GM12878 (cell line): ENCODE data around the gene MYOM1. TPM values are rescaled to one million over a fixed set of nuclear protein-coding genes. Genes with fewer than 3 reads are reported as not detected.

ENCODE experiments used
- ATAC-seq: fragments of 200-7000 bp; cut with Tn5 transposase; 3 replicates; pipeline ENCODE4 v1.9.1; 2020; ENCODE audit warnings: mild to moderate bottlenecking, moderate library complexity
- BruUV-seq: library from RNA; stranded (reverse); fragments of 400-500 nt; replicated peaks from 2 replicates; lab custom pipeline; 2021; lab: Mats Ljungman, UMichigan
- CTCF ChIA-PET: fragments of 300-600 bp; sonication (Branson Sonifier 250); formaldehyde crosslinking; extraction: SDS; loops from one replicate; lab custom pipeline; 2021; ENCODE audit warnings: inconsistent platforms; lab: Yijun Ruan, JAX
- POLR2A ChIA-PET: fragments of 350-600 bp; formaldehyde crosslinking; extraction: SDS; loops from one replicate; lab custom pipeline; 2021; ENCODE audit warnings: inconsistent platforms; lab: Charles Lee
- RAD21 ChIA-PET: fragments of 300-600 bp; sonication (Branson Sonifier 250); formaldehyde crosslinking; loops from one replicate; lab custom pipeline; 2023; ENCODE audit warnings: antibody characterized with exemption; ENCODE audit not compliant: unreplicated experiment; lab: Charles Lee
- SMC1A ChIA-PET: fragments of 300-600 bp; sonication (Branson Sonifier 250); formaldehyde crosslinking; loops from one replicate; lab custom pipeline; 2023; ENCODE audit not compliant: unreplicated experiment, uncharacterized antibody; lab: Charles Lee
- DNase-seq: peaks from one replicate; pipeline ENCODE4 v3.0.0-alpha.2; 2011; ENCODE audit warnings: low read depth, low spot score
- FAIRE-seq: peaks from 3 replicates; lab custom pipeline; 2011; peaks lifted over from hg19 to GRCh38; lab: Jason Lieb, UNC
- H2AFZ ChIP-seq: 2 replicates; pipeline ENCODE4 v1.6.0; 2011; ENCODE audit warnings: low read depth, low read length, control low read depth; ENCODE audit not compliant: control insufficient read depth
- H3K27ac ChIP-seq: 2 replicates; pipeline ENCODE4 v1.5.1; 2011; ENCODE audit warnings: control low read depth; ENCODE audit not compliant: control insufficient read depth, insufficient read depth
- H3K27me3 ChIP-seq, 2 experiments: replicated peaks in 1 of 2; 2 replicates each; pipeline versions ENCODE4 v1.6.0 to v1.6.1; 2011; ENCODE audit warnings: low read length in 1 of 2; ENCODE audit not compliant: control insufficient read depth in 2 of 2, insufficient read depth in 2 of 2
- H3K36me3 ChIP-seq, 2 experiments: 2 replicates each; pipeline ENCODE4 v1.5.1; 2011; ENCODE audit warnings: low read length in 1 of 2; ENCODE audit not compliant: control insufficient read depth in 2 of 2, insufficient read depth in 2 of 2
- H3K4me1 ChIP-seq: 2 replicates; pipeline ENCODE4 v1.6.1; 2011; ENCODE audit warnings: mild to moderate bottlenecking, low read length, moderate library complexity, mixed read lengths; ENCODE audit not compliant: control insufficient read depth, insufficient read depth
- H3K4me2 ChIP-seq: 2 replicates; pipeline ENCODE4 v1.6.0; 2011; ENCODE audit warnings: control low read depth; ENCODE audit not compliant: control insufficient read depth, insufficient read depth
- H3K4me3 ChIP-seq: fragments of 200-600 bp; sonication (generic); 2 replicates; pipeline ENCODE4 v1.5.1; 2016
- H3K79me2 ChIP-seq: 2 replicates; pipeline ENCODE4 v1.6.0; 2011; ENCODE audit warnings: low read length; ENCODE audit not compliant: control insufficient read depth, insufficient read depth
- H3K9ac ChIP-seq: 2 replicates; pipeline ENCODE4 v1.8.0; 2011; ENCODE audit warnings: low read length, control low read depth, mixed read lengths; ENCODE audit not compliant: control insufficient read depth, insufficient read depth
- H3K9me3 ChIP-seq: replicated peaks from 3 replicates; pipeline ENCODE4 v1.5.1; 2011; ENCODE audit warnings: mild to moderate bottlenecking, low read length; ENCODE audit not compliant: control insufficient read depth, insufficient read depth
- H4K20me1 ChIP-seq: 2 replicates; pipeline ENCODE4 v1.6.0; 2011; ENCODE audit not compliant: control insufficient read depth, insufficient read depth
- CREB1 ChIP-seq: IDR thresholded peaks from 2 replicates; pipeline ENCODE4 v1.6.1; 2012; ENCODE audit warnings: low read depth, mild to moderate bottlenecking, inconsistent platforms
- CREM ChIP-seq: IDR thresholded peaks from 2 replicates; pipeline ENCODE4 v1.6.1; 2014; ENCODE audit warnings: antibody characterized with exemption, low read depth
- DPF2 ChIP-seq: fragments of 450-650 bp; IDR thresholded peaks from 2 replicates; pipeline ENCODE4 v1.6.1; 2017; ENCODE audit warnings: mild to moderate bottlenecking
- FOXM1 ChIP-seq: IDR thresholded peaks from 2 replicates; pipeline ENCODE4 v1.6.1; 2012; ENCODE audit warnings: low read depth, mild to moderate bottlenecking, inconsistent platforms, low read length, moderate library complexity
- GABPA ChIP-seq: IDR thresholded peaks from 2 replicates; pipeline ENCODE4 v1.6.1; 2014; ENCODE audit warnings: antibody characterized with exemption, low read depth, mild to moderate bottlenecking, inconsistent platforms
- JUND ChIP-seq: IDR thresholded peaks from 2 replicates; pipeline ENCODE4 v1.6.1; 2012; ENCODE audit warnings: low read depth, mild to moderate bottlenecking, low read length, improper control_type of control experiment, moderate library complexity
- MEF2A ChIP-seq: IDR thresholded peaks from 2 replicates; pipeline ENCODE4 v1.6.1; 2011; ENCODE audit warnings: low read depth, mild to moderate bottlenecking, low read length, moderate library complexity; ENCODE audit not compliant: insufficient read depth
- NFYB ChIP-seq: IDR thresholded peaks from 2 replicates; pipeline ENCODE4 v1.6.1; 2011; ENCODE audit warnings: low read depth, mild to moderate bottlenecking, low read length, improper control_type of control experiment, moderate library complexity; ENCODE audit not compliant: insufficient read depth
- POLR2AphosphoS5 ChIP-seq: IDR thresholded peaks from 2 replicates; pipeline ENCODE4 v1.6.1; 2011; ENCODE audit warnings: mild to moderate bottlenecking, low read length, inconsistent platforms
- WGBS: methylation state at CpG from one replicate; pipeline ENCODE4 v1.1.6; 2016; ENCODE audit warnings: low lambda C conversion rate; ENCODE audit not compliant: insufficient replicate concordance, insufficient coverage; ENCODE audit errors: missing lambda C conversion rate; 5-methylcytosine and 5-hydroxymethylcytosine counted together
- in situ Hi-C: fragments of 300-500 bp; cut with MboI; formaldehyde crosslinking; loops from 9 replicates; pipeline ENCODE4 v1.14.3; 2018; ENCODE audit warnings: mixed read lengths
- intact Hi-C: fragments of 100-400 bp; cut with micrococcal nuclease; formaldehyde crosslinking; loops from one replicate; pipeline ENCODE4 v1.14.2; 2022; ENCODE audit not compliant: unreplicated experiment
- polyA plus RNA-seq, 11 experiments: library from polyadenylated mRNA; depleted of rRNA in 4 of 11; unstranded in 6 of 11; stranded (reverse) in 5 of 11; fragments of >200 nt; fragmentation: Nextera tagmentation in 4 of 11; fragmentation: Illumina TruSeq in 1 of 11; extraction: Ambion mirVana in 4 of 11; extraction: Trizol in 1 of 11; gene quantifications; 1 replicate in 1 of 11; 2 replicates in 10 of 11; pipeline versions ENCODE4 v1.2.1 to v1.2.3, GENCODE V29; 2011 to 2016; ENCODE audit warnings: inconsistent platforms in 2 of 11, missing spikeins in 2 of 11, low read depth in 1 of 11
- total RNA-seq, 4 experiments: library from RNA; depleted of rRNA in 3 of 4; stranded (reverse); fragments of >200 nt in 3 of 4; fragmentation: Illumina TruSeq in 1 of 4; extraction: Trizol in 1 of 4; gene quantifications; 2 replicates each; pipeline versions ENCODE4 v1.2.1 to v1.2.3, GENCODE V29; 2013 to 2021
- TF ChIP-seq, protein P1 (sequence below): fragments of 450-650 bp; IDR thresholded peaks from 2 replicates; pipeline ENCODE4 v1.6.1; 2018; ENCODE audit warnings: borderline replicate concordance, mild to moderate bottlenecking; ENCODE audit not compliant: partially characterized antibody
- TF ChIP-seq, protein P2 (sequence below): fragments of 150-350 bp; IDR thresholded peaks from 2 replicates; pipeline ENCODE4 v1.6.1; 2014; ENCODE audit warnings: mild to moderate bottlenecking, low read depth, low read length
- TF ChIP-seq, protein P3 (sequence below): IDR thresholded peaks from 2 replicates; pipeline ENCODE4 v1.6.1; 2012; ENCODE audit warnings: mild to moderate bottlenecking, low read depth, low read length

The MYOM1 gene
- total and polyA plus RNA-seq, 10 of the 15 experiments (the other 5 are each of a cell fraction or from before 2014, with no cell fraction given) = 0.06 to 1.0 (median 0.57) TPM

DNA sequence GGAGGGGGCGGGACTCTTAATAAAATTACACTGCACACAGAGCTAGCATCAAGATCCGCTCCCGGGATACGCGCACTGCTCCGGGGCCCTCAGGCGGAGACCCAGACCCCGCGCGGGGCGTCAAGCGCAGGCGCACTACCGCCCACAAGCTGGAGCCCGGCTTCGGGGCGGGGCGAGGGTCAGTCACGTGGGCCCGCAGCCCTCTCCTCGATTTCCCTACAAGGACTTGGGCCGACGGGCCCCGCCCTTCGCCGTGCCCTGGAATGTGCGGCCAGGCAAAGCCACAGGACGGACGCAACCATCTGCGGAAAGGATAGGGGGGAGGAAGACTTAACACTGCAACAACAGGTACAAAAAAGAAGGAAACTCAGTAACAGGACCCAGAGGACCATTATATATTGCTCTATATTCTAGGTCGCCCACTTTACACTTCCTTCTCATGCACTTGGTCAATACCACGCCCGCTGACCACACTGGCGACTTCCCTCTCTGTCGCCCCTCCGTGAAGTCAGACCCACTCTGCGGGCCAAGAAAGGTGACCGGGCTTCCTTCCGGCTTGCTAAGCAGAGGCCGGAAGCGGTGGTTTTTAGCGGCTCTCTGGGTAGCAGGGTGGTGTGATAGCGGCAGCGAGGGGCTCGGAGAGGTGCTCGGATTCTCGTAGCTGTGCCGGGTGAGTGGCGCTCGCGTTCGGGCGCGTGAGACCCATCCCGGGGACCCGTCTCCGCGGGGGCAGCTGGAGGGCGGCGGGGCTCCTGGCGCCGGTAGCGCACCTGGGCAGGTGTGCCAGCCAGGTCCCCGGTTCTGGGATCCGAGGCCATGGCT lies 27.7 kb upstream of the MYOM1 start, which contains the start of gene MYL12A:
Gene MYL12A (plus strand): TSS at position 562 of the 822 bp plus-strand sequence. CDS start 5,447 bp downstream, outside the sequence.
- peaks cover 81% of the 10 kb centered on the region for H3K79me2 ChIP-seq
- DNase-seq = peak; percentile 98
- H3K4me2 ChIP-seq = peak within 1 kb of the TSS; percentile 94
- H3K36me3 ChIP-seq = peaks cover 0 to 2% of the 10 kb centered on the region in 2 experiments; a peak in 2 of 4 replicates
- under 1% methylated on average over 49 of the region's 65 CpGs for WGBS
- peak; percentile 79 for ATAC-seq
- ChIA-PET SMC1A (interaction anchor here (0.8 to 12.1 kb wide), 32 partner anchors 9 to 478 kb away, joined by 3 to 105 read pairs (median 11); no protein-coding TSS in a partner anchor), POLR2A (interaction anchor here (0.5 to 3.2 kb wide), 23 partner anchors 8 to 313 kb away, joined by 3 to 15 read pairs (median 5); partner anchors contain the start of gene MYL12B), RAD21 (interaction anchor here (0.6 to 6.5 kb wide), 29 partner anchors 8 to 419 kb away, joined by 3 to 118 read pairs (median 7); partner anchors contain the start of gene MYL12B), CTCF (interaction anchor here (0.9 to 7.1 kb wide), 29 partner anchors 8 to 341 kb away, joined by 3 to 99 read pairs (median 5); partner anchors contain the start of gene MYL12B)
- H4K20me1 ChIP-seq = 0 out of 2 replicates have a peak, but pooled peaks cover 4% of the 10 kb centered on the region
- peak within 1 kb of the TSS; percentile 95 for H3K27ac ChIP-seq
- H3K27me3 ChIP-seq = no peaks in the 10 kb centered on the region
- in situ Hi-C loops (loop anchor here (5.0 kb wide), 2 partner anchors 250 to 310 kb away; no protein-coding TSS in a partner anchor), intact Hi-C loops (loop anchor here (1.0 to 10.0 kb wide), 9 partner anchors 14 to 675 kb away; partner anchors contain the start of genes LPIN2, METTL4 and NDC80)
- peak within 1 kb of the TSS; percentile 91 for H3K4me3 ChIP-seq
- H3K4me1 ChIP-seq = peaks cover 9% of the 10 kb centered on the region; the same call in 1 of the 2 replicates
- peak within 1 kb of the TSS; percentile 79 for H2AFZ ChIP-seq
- H3K9me3 ChIP-seq = no peaks in the 10 kb centered on the region; the same call in 1 of the 3 replicates
- no TSS peak for BruUV-seq
- FAIRE-seq = peak; percentile 95
- H3K9ac ChIP-seq = peak within 1 kb of the TSS; percentile 97
- TF ChIP-seq, protein P1, sequence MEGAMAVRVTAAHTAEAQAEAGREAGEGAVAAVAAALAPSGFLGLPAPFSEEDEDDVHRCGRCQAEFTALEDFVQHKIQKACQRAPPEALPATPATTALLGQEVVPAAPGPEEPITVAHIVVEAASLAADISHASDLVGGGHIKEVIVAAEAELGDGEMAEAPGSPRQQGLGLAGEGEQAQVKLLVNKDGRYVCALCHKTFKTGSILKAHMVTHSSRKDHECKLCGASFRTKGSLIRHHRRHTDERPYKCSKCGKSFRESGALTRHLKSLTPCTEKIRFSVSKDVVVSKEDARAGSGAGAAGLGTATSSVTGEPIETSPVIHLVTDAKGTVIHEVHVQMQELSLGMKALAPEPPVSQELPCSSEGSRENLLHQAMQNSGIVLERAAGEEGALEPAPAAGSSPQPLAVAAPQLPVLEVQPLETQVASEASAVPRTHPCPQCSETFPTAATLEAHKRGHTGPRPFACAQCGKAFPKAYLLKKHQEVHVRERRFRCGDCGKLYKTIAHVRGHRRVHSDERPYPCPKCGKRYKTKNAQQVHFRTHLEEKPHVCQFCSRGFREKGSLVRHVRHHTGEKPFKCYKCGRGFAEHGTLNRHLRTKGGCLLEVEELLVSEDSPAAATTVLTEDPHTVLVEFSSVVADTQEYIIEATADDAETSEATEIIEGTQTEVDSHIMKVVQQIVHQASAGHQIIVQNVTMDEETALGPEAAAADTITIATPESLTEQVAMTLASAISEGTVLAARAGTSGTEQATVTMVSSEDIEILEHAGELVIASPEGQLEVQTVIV = peak; percentile 95
- TF ChIP-seq CREM (peak; percentile 69; the same call in 1 of the 2 replicates), NFYB (0 out of 2 replicates have a peak, but pooled peaks have one; percentile 40), GABPA (peak; percentile 85), MEF2A (0 out of 2 replicates have a peak, but pooled peaks have one; percentile 29), POLR2AphosphoS5 (peak; percentile 99), FOXM1 (peak; percentile 83), CREB1 (peak; percentile 83), JUND (peak; percentile 99), DPF2 (peak; percentile 63; the same call in 1 of the 2 replicates)
- TF ChIP-seq, protein P2, sequence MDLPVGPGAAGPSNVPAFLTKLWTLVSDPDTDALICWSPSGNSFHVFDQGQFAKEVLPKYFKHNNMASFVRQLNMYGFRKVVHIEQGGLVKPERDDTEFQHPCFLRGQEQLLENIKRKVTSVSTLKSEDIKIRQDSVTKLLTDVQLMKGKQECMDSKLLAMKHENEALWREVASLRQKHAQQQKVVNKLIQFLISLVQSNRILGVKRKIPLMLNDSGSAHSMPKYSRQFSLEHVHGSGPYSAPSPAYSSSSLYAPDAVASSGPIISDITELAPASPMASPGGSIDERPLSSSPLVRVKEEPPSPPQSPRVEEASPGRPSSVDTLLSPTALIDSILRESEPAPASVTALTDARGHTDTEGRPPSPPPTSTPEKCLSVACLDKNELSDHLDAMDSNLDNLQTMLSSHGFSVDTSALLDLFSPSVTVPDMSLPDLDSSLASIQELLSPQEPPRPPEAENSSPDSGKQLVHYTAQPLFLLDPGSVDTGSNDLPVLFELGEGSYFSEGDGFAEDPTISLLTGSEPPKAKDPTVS = 0 out of 2 replicates have a peak, but pooled peaks have one; percentile 8
- TF ChIP-seq, protein P3, sequence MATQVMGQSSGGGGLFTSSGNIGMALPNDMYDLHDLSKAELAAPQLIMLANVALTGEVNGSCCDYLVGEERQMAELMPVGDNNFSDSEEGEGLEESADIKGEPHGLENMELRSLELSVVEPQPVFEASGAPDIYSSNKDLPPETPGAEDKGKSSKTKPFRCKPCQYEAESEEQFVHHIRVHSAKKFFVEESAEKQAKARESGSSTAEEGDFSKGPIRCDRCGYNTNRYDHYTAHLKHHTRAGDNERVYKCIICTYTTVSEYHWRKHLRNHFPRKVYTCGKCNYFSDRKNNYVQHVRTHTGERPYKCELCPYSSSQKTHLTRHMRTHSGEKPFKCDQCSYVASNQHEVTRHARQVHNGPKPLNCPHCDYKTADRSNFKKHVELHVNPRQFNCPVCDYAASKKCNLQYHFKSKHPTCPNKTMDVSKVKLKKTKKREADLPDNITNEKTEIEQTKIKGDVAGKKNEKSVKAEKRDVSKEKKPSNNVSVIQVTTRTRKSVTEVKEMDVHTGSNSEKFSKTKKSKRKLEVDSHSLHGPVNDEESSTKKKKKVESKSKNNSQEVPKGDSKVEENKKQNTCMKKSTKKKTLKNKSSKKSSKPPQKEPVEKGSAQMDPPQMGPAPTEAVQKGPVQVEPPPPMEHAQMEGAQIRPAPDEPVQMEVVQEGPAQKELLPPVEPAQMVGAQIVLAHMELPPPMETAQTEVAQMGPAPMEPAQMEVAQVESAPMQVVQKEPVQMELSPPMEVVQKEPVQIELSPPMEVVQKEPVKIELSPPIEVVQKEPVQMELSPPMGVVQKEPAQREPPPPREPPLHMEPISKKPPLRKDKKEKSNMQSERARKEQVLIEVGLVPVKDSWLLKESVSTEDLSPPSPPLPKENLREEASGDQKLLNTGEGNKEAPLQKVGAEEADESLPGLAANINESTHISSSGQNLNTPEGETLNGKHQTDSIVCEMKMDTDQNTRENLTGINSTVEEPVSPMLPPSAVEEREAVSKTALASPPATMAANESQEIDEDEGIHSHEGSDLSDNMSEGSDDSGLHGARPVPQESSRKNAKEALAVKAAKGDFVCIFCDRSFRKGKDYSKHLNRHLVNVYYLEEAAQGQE = peak; percentile 39; the same call in 1 of the 2 replicates
